Measurements from ENCODE around the gene PDSS2.

PDSS2 gene

DNA sequence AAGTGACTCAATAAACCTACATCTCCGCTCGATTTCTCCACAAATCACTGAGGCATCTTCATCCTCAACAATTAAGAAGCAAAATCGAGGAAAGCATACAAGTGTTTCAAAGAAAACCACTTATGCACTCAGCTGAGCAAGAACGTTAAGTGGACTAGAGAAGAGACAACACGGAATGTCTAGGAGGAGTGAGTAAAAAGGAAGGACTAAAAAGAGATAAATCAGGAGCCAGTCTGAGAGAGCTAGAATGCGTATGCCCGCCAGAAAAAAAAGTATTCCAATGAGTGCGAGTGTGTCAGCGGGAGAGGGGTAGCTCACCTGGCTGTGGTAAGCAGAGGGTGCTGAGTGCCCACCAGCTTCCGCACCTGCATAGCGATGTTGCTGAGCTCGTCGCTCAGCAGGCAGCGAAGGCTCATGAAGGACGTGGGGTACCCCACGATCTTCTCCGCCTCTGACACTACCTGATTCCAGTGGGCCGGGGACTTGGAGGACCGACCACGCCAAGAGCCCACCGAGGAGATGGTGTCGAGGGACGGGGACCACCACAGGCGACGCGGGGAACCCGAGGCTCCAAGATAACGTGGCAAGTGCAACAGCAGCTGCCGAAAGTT lies 587 bp downstream of the PDSS2 start:
- peak overlapping the region; percentile 22 for H3K23ac ChIP-seq (ENCODE audit: low read depth, low read length, poor library complexity)
- H2BK5ac ChIP-seq (ENCODE audit: low read length) = no peak overlapping the region
- H3K27me3 ChIP-seq (ENCODE audit: control insufficient read depth in 3 of 3, insufficient read depth in 3 of 3, low read depth in 1 of 3, low read length in 3 of 3) = peaks cover 0 to 6% (median 0%) of the 10 kb centered on the region in 3 experiments
- peak overlapping the region; percentile 59 for H3K4me2 ChIP-seq (ENCODE audit: insufficient read depth, low read length, poor library complexity, severe bottlenecking)
- H3K27ac ChIP-seq (replicated peaks; ENCODE audit: low read length) = peak overlapping the region; percentile 51
- no peaks in the 10 kb centered on the region for H3K79me1 ChIP-seq (ENCODE audit: low read depth, low read length)
- H2AK5ac ChIP-seq (ENCODE audit: low read depth, low read length) = no peak overlapping the region
- H3K9ac ChIP-seq (ENCODE audit: low read depth, low read length, poor library complexity) = peak overlapping the region; percentile 87
- H4K8ac ChIP-seq (ENCODE audit: low read depth, low read length) = no peak overlapping the region
- H3K4me1 ChIP-seq (ENCODE audit: control insufficient read depth in 2 of 2, insufficient read depth in 1 of 2, low read depth in 1 of 2, low read length in 2 of 2) = peaks cover 0 to 1% of the 10 kb centered on the region in 2 donors
- no peaks in the 10 kb centered on the region for H3K9me3 ChIP-seq (replicated peaks in 1 of 2; ENCODE audit: control insufficient read depth in 2 of 2, insufficient read depth in 1 of 2, low read depth in 1 of 2, low read length in 2 of 2)
- no peaks in the 10 kb centered on the region for H3K36me3 ChIP-seq (replicated peaks in 1 of 2; ENCODE audit: control insufficient read depth in 2 of 2, insufficient read depth in 2 of 2, low read length in 2 of 2)
- H3K4me3 ChIP-seq (ENCODE audit: low read length in 2 of 2) = peak overlapping the region; percentile 74 to 96
- peak overlapping the region; percentile 58 for H3K14ac ChIP-seq (ENCODE audit: low read length)
- no peak overlapping the region for H3K4ac ChIP-seq (ENCODE audit: low read length)
- no CpG with 5 or more reads among the region's 29 CpGs for WGBS, 2 donors (ENCODE audit: extremely low coverage in 2 of 2, insufficient read length in 2 of 2, insufficient replicate concordance in 1 of 2)
- peak overlapping the region; percentile 33 for H2BK15ac ChIP-seq (ENCODE audit: low read length)
- DNase-seq (ENCODE audit: low spot score) = no peak
- no peak overlapping the region for H2BK12ac ChIP-seq (ENCODE audit: low read length)
- H2BK120ac ChIP-seq (ENCODE audit: low read depth, low read length) = no peak overlapping the region
- H3K18ac ChIP-seq (ENCODE audit: low read length) = peak overlapping the region; percentile 61
- peak overlapping the region; percentile 89 for H2AFZ ChIP-seq (ENCODE audit: low read length)
- no peak overlapping the region for H4K91ac ChIP-seq (ENCODE audit: low read depth, low read length, poor library complexity)

DNA sequence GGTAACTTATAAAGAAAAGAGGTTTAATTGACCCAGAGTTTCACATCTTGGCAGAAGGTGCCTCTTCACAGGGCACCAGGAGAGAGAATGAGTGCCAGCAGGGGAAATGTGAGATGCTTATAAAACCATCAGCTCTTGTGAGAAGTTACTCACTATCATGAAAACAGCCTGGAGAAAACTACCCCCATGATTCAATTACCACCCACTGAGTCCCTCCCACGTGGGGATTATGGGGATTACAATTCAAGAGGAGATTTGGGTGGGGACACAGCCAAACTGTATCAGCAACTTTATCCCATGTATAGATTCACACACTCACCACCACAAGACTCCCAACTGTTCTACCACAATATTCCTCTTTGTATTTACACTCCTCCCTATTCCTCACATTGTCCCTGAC lies 10.6 kb downstream of the PDSS2 start:
- Histone ChIP-seq H2BK120ac (ENCODE audit: low read depth, low read length) (no peak overlapping the region), H2BK15ac (ENCODE audit: low read length) (no peak overlapping the region), H3K4me3 (ENCODE audit: low read length in 2 of 2) (no peak overlapping the region), H2BK5ac (ENCODE audit: low read length) (no peak overlapping the region), H2BK12ac (ENCODE audit: low read length) (no peak overlapping the region), H2AFZ (ENCODE audit: low read length) (no peak overlapping the region), H3K23ac (ENCODE audit: low read depth, low read length, poor library complexity) (no peak overlapping the region), H2AK5ac (ENCODE audit: low read depth, low read length) (no peak overlapping the region), H4K91ac (ENCODE audit: low read depth, low read length, poor library complexity) (no peak overlapping the region), H3K36me3 (replicated peaks in 1 of 2; ENCODE audit: control insufficient read depth in 2 of 2, insufficient read depth in 2 of 2, low read length in 2 of 2) (no peaks in the 10 kb centered on the region), H3K27me3 (ENCODE audit: control insufficient read depth in 3 of 3, insufficient read depth in 3 of 3, low read depth in 1 of 3, low read length in 3 of 3) (no peaks in the 10 kb centered on the region), H3K27ac (replicated peaks; ENCODE audit: low read length) (no peak overlapping the region), H4K8ac (ENCODE audit: low read depth, low read length) (no peak overlapping the region), H3K9ac (ENCODE audit: low read depth, low read length, poor library complexity) (no peak overlapping the region), H3K9me3 (replicated peaks in 1 of 2; ENCODE audit: control insufficient read depth in 2 of 2, insufficient read depth in 1 of 2, low read depth in 1 of 2, low read length in 2 of 2) (peaks cover 7 to 10% of the 10 kb centered on the region in 2 donors), H3K4me1 (ENCODE audit: control insufficient read depth in 2 of 2, insufficient read depth in 1 of 2, low read depth in 1 of 2, low read length in 2 of 2) (no peaks in the 10 kb centered on the region), H3K79me1 (ENCODE audit: low read depth, low read length) (peaks cover 3% of the 10 kb centered on the region), H3K4ac (ENCODE audit: low read length) (no peak overlapping the region), H3K4me2 (ENCODE audit: insufficient read depth, low read length, poor library complexity, severe bottlenecking) (no peak overlapping the region), H3K14ac (ENCODE audit: low read length) (no peak overlapping the region), H3K18ac (ENCODE audit: low read length) (no peak overlapping the region)
- DNase-seq (ENCODE audit: low spot score) = no peak
- WGBS, 2 donors (ENCODE audit: extremely low coverage in 2 of 2, insufficient read length in 2 of 2, insufficient replicate concordance in 1 of 2) = no CpG with 5 or more reads among the region's 1 CpG

DNA sequence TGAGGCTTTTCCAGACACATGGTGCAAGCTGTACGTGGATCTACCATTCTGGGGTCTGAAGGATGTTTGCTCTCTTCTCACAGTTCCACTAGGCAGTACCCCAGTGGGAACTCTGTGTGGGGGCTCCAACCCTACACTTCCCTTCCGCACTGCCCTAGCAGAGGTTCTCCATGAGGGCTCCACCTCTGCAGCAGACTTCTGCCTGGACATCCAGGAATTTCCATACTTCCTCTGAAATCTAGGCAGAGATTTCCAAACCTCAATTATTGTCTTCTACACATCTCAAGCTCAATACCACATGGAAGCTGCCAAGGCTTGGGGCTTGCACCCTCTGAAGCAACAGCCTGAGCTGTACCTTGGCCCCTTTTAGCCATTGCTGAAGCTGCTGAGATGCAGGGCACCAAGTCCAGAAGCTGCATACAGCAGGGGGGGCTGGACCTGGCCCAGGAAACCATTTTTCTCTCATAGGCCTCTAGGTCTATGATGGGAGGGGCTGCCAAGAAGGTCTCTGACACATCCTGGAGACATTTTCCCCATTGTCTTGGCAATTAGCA lies 11.6 kb downstream of the PDSS2 start:
- H3K27me3 ChIP-seq (ENCODE audit: control insufficient read depth in 3 of 3, insufficient read depth in 3 of 3, low read depth in 1 of 3, low read length in 3 of 3) = no peaks in the 10 kb centered on the region
- no peak overlapping the region for H2AFZ ChIP-seq (ENCODE audit: low read length)
- H3K4ac ChIP-seq (ENCODE audit: low read length) = no peak overlapping the region
- no peaks in the 10 kb centered on the region for H3K4me1 ChIP-seq (ENCODE audit: control insufficient read depth in 2 of 2, insufficient read depth in 1 of 2, low read depth in 1 of 2, low read length in 2 of 2)
- H2BK120ac ChIP-seq (ENCODE audit: low read depth, low read length) = no peak overlapping the region
- no peak overlapping the region for H2BK12ac ChIP-seq (ENCODE audit: low read length)
- H3K14ac ChIP-seq (ENCODE audit: low read length) = no peak overlapping the region
- H3K4me3 ChIP-seq (ENCODE audit: low read length in 2 of 2) = peak overlapping the region in 1 of 2 donors; percentile 50
- H2BK5ac ChIP-seq (ENCODE audit: low read length) = no peak overlapping the region
- H3K36me3 ChIP-seq (replicated peaks in 1 of 2; ENCODE audit: control insufficient read depth in 2 of 2, insufficient read depth in 2 of 2, low read length in 2 of 2) = no peaks in the 10 kb centered on the region
- H4K8ac ChIP-seq (ENCODE audit: low read depth, low read length) = no peak overlapping the region
- WGBS, 2 donors (ENCODE audit: extremely low coverage in 2 of 2, insufficient read length in 2 of 2, insufficient replicate concordance in 1 of 2) = no CpG with 5 or more reads among the region's 2 CpGs
- H3K79me1 ChIP-seq (ENCODE audit: low read depth, low read length) = peaks cover 3% of the 10 kb centered on the region
- no peak overlapping the region for H3K18ac ChIP-seq (ENCODE audit: low read length)
- H2BK15ac ChIP-seq (ENCODE audit: low read length) = no peak overlapping the region
- no peak for DNase-seq (ENCODE audit: low spot score)
- no peak overlapping the region for H3K23ac ChIP-seq (ENCODE audit: low read depth, low read length, poor library complexity)
- no peak overlapping the region for H2AK5ac ChIP-seq (ENCODE audit: low read depth, low read length)
- no peak overlapping the region for H3K9ac ChIP-seq (ENCODE audit: low read depth, low read length, poor library complexity)
- no peak overlapping the region for H3K27ac ChIP-seq (replicated peaks; ENCODE audit: low read length)
- H3K9me3 ChIP-seq (replicated peaks in 1 of 2; ENCODE audit: control insufficient read depth in 2 of 2, insufficient read depth in 1 of 2, low read depth in 1 of 2, low read length in 2 of 2) = peaks cover 7 to 10% of the 10 kb centered on the region in 2 donors
- no peak overlapping the region for H4K91ac ChIP-seq (ENCODE audit: low read depth, low read length, poor library complexity)
- H3K4me2 ChIP-seq (ENCODE audit: insufficient read depth, low read length, poor library complexity, severe bottlenecking) = no peak overlapping the region

DNA sequence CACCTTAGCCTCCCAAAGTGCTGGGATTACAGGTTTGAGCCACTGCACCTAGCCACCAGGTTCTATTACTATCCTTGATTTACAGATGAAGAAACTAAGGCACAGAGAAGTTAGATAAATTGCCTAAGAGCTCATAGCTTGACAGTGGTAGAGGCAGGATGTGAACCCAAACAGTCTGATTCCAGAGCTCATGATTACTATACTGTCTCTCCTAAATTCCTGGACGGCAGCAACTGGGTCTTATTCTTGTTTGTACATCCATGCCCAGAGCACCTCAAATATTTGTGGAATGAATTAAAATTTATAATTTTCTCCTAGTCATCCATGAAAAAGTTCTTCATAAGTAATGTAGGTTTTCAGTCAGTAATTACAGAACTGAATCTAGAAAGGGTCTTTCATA lies 15.1 kb downstream of the PDSS2 start:
- no peak overlapping the region for H3K14ac ChIP-seq (ENCODE audit: low read length)
- no peak overlapping the region for H3K23ac ChIP-seq (ENCODE audit: low read depth, low read length, poor library complexity)
- WGBS, 2 donors (ENCODE audit: extremely low coverage in 2 of 2, insufficient read length in 2 of 2, insufficient replicate concordance in 1 of 2) = no CpG with 5 or more reads among the region's 1 CpG
- no peak overlapping the region for H3K9ac ChIP-seq (ENCODE audit: low read depth, low read length, poor library complexity)
- H3K79me1 ChIP-seq (ENCODE audit: low read depth, low read length) = peaks cover 3% of the 10 kb centered on the region
- H3K27me3 ChIP-seq (ENCODE audit: control insufficient read depth in 3 of 3, insufficient read depth in 3 of 3, low read depth in 1 of 3, low read length in 3 of 3) = no peaks in the 10 kb centered on the region
- no peak overlapping the region for H3K4ac ChIP-seq (ENCODE audit: low read length)
- H2BK12ac ChIP-seq (ENCODE audit: low read length) = no peak overlapping the region
- no peak overlapping the region for H3K27ac ChIP-seq (replicated peaks; ENCODE audit: low read length)
- H2BK120ac ChIP-seq (ENCODE audit: low read depth, low read length) = no peak overlapping the region
- no peak overlapping the region for H4K8ac ChIP-seq (ENCODE audit: low read depth, low read length)
- H3K4me2 ChIP-seq (ENCODE audit: insufficient read depth, low read length, poor library complexity, severe bottlenecking) = no peak overlapping the region
- no peak for DNase-seq (ENCODE audit: low spot score)
- H3K18ac ChIP-seq (ENCODE audit: low read length) = no peak overlapping the region
- no peak overlapping the region for H2AK5ac ChIP-seq (ENCODE audit: low read depth, low read length)
- no peak overlapping the region for H3K4me3 ChIP-seq (ENCODE audit: low read length in 2 of 2)
- no peaks in the 10 kb centered on the region for H3K36me3 ChIP-seq (replicated peaks in 1 of 2; ENCODE audit: control insufficient read depth in 2 of 2, insufficient read depth in 2 of 2, low read length in 2 of 2)
- no peak overlapping the region for H2AFZ ChIP-seq (ENCODE audit: low read length)
- H3K9me3 ChIP-seq (replicated peaks in 1 of 2; ENCODE audit: control insufficient read depth in 2 of 2, insufficient read depth in 1 of 2, low read depth in 1 of 2, low read length in 2 of 2) = peaks cover 7 to 10% of the 10 kb centered on the region in 2 donors
- no peak overlapping the region for H4K91ac ChIP-seq (ENCODE audit: low read depth, low read length, poor library complexity)
- H2BK5ac ChIP-seq (ENCODE audit: low read length) = no peak overlapping the region
- no peaks in the 10 kb centered on the region for H3K4me1 ChIP-seq (ENCODE audit: control insufficient read depth in 2 of 2, insufficient read depth in 1 of 2, low read depth in 1 of 2, low read length in 2 of 2)
- H2BK15ac ChIP-seq (ENCODE audit: low read length) = no peak overlapping the region

Data from neuronal stem cell (in vitro differentiated cells).